NCI-H2227 (cell line): ENCODE data around the gene SLC12A1.
"Not testable (repeated sequence)": the region's sequence is repeated elsewhere in the genome, so short reads cannot be mapped to it uniquely, and the experiment has no call there.

Experiments used
- DNase-seq: peaks from one replicate; lab custom pipeline; 2025; ENCODE audit not compliant: unreplicated experiment; lab: John Stamatoyannopoulos, UW

SLC12A1 gene

DNA sequence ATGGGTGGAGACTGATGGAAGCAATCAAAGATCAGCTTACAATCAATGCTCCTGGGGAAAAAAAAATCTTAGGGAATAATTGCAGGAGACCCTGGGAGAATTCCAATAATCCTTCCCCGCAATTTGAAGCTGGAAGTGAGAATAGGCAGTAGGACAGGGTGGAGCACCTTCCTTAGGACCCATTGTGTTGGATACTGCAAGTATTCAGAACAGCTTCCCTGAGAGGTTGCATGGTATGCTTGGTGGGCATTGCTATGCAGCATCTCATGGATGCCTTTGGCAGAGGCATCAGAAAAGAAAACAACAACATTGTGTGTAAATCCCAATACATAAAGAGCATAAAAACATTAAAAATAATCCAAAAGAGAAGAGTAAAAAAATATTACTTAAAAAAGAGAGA lies 100.5 kb downstream of the SLC12A1 start:
- no peak for DNase-seq

DNA sequence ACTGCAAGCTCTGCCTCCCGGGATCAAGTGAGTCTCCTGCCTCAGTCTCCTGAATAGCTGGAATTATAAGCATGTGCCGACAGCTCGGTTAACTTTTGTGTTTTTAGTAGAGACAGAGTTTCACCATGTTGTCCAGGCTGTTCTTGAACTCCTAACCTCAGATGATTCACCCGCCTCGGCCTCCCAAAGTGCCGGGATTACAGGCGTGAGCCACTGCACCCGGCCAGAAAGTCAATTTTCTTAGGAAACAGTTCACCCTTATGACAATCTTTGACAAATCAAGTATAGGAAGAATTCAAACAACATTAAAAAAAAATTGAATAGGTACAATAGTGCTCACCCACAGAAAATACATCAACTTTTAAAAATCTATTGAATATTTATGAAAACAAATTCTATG lies 101.5 kb downstream of the SLC12A1 start:
- no peak for DNase-seq

DNA sequence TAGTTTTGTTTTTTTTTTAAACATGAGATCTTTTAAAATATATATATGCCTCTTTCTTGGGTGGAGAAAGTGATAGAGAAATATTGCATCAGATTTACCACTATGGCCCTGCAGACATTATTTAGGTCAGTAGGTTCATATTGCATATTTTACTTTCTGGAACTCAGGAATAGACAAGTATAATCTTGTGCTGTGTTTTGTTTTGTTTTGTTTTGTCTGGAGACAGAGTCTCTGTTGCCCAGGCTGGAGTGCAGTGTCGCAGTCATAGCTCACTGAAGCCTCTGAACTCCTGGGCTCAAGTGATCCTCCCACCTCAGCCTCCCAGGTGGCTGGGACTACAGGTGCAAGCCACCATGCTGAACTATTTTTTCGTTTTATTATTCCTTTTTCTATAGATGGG lies 103.6 kb downstream of the SLC12A1 start:
- DNase-seq = no peak

DNA sequence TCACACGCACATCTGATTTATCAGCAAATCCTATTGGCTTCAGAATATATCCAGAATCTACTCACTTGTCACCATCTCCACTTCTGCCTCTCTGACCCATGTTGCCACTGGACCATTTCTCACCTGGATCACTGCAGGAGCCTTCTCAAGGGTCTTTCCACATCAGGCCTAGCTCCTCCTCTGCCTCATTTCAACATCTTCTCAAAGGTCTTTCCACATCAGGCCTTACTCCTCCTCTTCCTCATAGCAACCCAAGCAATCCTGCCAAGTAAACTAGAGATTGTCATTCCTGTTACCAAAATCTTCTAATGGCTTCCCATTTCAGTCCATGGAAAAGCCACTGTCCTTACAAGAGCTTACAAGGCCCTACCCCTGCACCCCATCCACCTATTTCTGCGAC lies 107.1 kb downstream of the SLC12A1 start:
- DNase-seq = no peak

DNA sequence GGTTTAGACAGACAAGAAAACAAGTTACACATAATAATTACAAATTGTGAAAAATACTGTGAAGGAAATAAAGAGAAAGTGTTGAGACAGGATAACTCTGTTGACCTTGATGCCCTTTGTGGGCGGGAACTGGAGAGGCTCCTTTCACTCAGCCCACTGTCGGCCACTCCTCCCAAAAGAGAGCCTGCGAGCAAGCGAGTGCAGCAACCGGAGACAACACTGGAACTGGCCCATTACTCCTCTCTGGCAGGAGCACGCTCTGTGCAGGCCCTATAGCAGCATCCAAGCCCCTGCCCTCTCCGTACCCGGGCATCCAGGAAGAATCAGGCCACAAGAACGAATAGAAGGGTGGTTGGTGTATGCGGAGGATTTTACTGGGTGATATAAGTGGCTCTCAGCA lies 108.9 kb downstream of the SLC12A1 start:
- no peak for DNase-seq

DNA sequence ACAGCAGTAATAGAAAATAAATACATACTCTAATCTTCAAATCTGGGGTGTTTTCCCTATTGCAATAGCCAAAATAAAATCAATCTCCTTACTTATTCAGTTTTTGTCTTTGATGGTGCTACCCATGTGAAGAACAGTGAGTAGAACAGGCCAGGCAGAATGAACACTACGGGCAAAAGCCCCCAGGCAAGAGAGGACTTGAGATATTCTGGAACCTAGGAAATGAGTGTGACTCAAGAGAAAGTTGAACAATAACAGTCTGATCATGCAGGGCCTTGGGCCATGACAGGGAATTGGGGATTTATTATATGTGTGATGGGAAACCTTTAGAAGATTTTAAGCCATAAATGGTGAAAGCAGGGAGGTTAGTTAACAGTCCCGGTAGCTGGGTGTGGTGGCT lies 111.1 kb downstream of the SLC12A1 start:
- no peak for DNase-seq

DNA sequence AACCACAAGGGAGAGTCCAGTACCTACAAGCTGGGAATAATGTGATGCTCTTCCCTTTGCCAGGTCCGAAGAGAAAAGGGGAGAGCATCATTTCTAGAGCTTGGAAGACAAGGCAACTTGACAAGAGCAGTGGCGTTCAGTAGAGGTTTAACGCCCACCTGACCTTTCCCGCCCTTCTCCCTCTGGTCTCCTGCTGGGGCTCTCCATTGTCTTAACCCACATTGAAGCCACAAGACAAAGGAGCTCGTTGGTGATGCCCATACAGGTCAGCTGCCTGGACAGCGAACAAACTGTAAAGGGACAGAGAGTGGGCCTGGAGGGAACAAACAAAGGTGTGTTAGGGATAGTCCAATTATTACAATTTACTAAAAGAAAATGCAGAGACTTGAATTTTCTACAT lies 112.0 kb downstream of the SLC12A1 start:
- DNase-seq = no peak

DNA sequence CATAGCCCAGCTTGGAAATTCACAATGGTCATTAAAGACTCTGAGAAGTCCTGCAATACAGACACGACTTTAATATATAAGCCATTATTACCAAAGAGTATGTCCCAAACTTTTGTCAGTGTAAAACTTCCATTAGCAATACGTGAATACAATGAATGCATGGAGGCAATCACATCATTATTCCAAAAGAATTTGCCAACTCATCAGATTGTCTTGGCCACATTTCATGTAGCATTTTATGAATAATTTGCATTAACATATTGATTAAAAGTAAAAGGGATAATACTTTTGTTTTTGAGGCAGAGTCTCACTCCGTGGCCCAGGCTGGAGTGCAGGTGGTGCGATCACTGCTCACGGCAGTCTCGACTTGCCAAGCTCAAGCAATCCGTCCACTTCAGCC lies 117.2 kb downstream of the SLC12A1 start:
- no peak for DNase-seq

DNA sequence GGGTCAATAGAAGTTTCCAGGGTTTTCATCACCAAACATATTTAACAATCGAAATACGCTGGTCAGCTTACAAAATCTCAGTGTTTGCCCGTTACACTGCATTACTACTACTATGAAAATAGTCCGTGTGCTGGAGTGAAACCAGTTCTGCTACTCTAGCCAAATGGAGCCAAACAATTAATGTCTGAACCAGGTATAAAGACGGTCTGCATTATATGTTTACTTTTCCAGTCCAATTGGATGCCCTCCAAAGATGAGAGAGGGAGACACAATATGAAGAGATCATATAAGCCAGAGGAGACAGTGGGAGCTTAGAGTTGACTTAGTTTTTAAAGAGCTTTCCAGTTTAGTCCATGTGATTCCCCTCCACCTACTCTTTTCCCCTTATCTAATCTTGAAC lies 118.8 kb downstream of the SLC12A1 start:
- no peak for DNase-seq

DNA sequence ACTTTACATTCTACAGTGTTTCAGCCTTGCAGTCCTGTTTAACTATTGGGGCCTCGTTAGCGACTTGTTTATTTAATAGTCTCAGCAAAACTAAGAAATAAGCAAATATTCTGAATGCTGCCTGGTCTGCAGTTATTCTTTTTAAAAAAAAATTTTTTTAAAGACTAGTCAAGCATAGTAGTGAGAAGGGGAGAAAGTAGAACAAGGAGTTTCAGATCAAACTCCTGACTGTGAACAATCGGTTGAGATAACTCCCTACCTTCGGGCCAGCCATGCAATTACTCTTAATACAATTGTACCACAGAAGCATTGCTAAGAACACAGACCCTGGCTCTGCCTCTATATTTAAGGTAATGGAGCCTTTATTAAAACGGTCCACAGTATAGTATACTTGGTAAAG lies 119.3 kb downstream of the SLC12A1 start:
- DNase-seq = no peak

DNA sequence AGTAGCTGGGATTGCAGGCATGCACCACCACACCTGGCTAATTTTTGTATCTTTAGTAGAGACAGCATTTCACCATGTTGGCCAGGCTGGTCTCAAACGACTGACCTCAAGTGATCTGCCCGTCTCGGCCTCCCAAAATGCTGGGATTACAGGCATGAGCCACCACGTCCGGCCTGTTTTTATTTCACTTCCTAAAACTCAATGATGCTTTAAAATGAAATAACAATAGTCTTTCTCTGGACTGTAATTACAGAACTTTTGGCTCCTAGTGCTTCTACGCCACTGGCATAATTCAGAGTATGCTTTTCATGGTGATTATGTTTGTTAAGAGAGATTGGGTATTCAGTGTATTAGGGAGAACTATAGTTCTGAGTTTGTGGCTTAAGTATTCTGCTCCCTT lies 120.1 kb downstream of the SLC12A1 start:
- DNase-seq = not testable (repeated sequence)

DNA sequence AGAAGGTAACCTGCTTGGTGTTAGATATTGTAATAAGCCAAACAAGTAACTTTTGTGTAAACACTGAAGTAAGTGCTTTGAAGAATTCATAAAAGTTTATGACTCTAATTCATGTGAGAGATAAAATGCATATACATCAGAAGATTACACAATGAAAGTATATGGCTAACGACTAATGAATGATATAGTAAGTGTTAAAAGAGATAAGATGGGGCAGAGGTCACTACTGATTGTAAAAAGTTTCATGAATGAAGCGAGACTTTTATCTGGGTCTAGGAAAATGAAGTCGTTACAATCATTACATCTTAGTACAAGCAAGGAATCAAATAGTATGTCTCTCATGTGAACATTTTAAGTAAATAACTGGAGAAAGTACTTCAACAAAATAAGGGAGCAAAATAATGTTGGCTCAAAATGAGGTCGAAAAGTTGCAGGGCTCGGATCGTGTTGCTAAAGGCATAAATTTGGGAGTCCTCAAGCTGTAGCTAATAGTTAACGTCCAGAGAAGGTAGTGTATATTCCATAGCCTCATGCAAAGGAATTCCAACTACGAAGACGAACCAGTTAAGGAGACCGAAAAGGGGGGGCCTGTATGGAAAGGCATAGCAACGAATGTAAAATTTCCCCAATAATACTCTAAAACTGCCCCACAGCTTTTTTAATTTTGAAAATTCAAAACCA lies 124.1 kb downstream of the SLC12A1 start:
- DNase-seq = no peak

DNA sequence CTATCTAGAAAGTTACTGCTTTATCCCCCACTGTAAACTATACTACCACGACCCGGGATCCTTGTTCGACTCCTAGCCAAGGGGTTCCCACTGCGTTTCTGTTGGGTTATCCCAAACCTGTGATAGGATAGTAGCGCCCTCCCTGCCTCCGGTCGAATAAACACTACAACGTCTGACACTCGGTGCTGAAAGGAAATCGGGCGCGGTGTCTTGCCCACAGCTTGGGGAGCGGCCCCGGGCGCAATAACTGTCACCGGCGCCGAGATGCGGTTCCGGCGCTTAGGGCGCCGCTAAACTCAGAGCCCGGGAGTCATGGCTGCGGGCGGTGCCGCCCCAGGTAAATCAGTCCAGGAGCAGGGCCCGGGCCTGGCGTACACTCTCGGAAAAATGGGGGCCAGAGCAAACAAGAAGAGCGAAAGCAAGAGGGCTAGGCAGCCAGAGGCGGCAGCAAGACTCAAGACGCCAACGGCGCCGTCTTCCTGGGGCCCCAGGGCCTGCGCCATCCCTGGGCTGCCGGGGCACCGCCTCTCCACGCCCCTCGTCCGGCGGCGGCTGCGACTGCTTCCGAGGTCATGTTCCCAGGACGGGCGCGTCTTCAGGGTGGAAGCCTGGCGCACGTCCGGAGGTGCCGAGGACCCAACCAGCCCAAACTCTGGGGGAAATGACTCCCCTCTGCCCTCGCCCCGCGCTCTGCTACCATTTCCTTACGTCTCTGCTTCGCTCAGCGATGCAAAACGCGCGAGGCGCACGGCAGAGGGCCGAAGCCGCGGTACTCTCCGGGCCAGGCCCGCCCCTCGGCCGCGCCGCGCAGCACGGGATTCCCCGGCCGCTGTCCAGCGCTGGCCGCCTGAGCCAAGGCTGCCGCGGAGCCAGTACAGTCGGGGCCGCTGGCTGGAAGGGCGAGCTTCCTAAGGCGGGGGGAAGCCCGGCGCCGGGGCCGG lies 125.0 kb downstream of the SLC12A1 start, which contains the start of gene DUT:
TSS of gene DUT (plus strand) at position 575 of the 941 bp plus-strand sequence. CDS start at position 662, 87 bp downstream.
- DNase-seq = peak; percentile 79

DNA sequence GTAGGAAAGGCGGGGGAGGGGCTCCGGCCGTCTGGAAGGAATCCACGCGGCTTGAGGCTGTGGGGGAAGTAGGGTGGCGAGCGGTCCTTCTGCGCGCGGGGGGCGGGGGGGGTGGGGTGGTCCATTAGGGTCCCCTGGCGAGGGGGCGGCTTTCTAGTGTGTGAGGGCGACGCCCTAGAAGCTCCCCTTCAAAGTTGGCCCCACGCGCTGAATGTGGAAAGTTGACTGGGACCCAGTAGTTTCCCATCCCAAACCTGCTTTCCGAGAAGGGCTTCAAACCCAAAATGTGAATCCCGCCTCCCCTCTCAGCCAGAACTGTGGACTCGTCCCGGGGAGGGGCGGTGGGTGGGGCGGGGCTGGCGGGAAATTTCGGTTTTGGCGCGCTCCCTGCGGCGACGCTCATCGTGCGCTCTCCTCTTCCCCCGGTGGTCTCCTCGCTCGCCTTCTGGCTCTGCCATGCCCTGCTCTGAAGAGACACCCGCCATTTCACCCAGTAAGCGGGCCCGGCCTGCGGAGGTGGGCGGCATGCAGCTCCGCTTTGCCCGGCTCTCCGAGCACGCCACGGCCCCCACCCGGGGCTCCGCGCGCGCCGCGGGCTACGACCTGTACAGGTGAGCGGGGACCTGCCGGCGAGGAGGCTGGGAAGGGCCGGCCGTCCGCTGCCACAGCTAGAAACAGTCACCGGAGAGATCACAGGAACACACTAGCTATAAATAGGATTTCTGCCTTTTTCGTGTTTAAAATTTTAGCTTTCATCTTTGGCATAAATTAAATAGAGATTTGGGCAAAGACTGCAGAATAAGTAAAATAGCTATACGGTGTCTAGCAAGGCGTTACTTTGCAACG lies 125.9 kb downstream of the SLC12A1 start:
- peak; percentile 76 for DNase-seq

DNA sequence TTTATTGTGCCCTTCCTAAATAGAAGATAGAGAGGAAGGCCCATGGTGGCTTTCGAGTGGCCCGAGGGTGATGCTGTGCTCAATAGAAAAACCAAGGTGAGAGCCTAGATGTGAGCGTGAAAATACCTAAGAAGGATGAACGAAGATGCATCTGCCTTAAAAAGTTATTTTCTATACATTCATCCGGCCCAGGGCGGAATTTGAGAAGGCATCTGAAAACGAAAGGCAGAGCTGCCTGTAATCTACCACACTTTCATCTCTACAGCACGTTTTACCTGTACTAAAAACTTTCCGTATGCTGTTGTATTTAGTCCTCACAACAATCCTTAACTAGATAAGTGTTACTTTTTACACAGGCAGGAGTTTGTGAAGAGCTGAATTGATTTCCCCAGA lies 126.5 kb downstream of the SLC12A1 start:
- DNase-seq = no peak

DNA sequence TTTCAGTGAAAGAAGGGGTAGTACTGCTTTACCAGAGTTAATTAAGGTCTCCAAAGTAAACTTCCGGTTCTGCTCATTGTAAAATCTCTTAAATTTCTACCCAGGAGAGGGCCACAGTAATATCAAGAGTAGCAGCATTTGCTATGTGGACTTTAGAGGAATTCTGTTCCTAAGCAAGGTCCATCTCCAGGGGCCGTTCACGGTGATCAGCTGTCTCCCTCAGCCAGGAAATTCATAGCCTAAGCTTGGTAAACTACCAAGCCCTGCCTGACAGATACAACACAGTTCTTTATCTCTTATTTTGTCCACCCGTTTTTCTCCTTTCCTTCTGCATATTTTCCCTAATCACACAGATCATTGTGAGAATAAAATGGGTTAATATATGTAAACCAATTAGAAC lies 127.4 kb downstream of the SLC12A1 start:
- DNase-seq = no peak

DNA sequence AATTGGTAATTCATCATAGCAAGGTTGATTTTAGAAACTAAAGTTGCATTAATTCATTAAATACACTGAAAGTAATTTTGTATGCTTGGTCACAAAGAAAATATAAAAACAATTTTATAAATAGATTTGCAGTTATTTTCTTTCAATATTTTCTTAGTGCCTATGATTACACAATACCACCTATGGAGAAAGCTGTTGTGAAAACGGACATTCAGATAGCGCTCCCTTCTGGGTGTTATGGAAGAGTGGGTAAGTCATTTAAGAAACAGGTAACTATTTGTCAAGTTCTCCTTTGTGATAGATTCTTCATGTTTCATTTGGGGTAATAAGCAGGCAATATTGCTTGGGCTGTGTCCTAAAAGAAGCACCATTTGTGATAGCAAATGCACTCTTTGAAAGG lies 128.2 kb downstream of the SLC12A1 start:
- no peak for DNase-seq

DNA sequence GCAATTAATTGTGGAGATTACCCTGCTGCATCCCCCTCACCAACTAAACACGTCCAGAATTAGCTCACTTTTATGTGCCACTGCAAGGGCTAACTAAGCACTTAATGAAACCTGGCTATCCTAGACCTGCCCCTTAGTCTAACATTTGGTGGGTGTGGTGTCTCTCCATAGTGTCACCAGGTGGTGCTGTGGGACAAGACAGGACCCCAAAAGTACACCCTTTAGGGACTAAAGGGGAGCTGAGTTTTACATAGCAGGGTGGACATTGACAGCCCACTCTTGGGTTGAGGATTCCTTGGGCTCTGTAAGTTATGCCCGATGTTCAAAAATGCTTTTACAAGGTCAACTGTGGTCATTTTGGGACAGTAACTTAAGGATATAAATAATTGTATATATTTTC lies 130.8 kb downstream of the SLC12A1 start:
- DNase-seq = peak; percentile 12

DNA sequence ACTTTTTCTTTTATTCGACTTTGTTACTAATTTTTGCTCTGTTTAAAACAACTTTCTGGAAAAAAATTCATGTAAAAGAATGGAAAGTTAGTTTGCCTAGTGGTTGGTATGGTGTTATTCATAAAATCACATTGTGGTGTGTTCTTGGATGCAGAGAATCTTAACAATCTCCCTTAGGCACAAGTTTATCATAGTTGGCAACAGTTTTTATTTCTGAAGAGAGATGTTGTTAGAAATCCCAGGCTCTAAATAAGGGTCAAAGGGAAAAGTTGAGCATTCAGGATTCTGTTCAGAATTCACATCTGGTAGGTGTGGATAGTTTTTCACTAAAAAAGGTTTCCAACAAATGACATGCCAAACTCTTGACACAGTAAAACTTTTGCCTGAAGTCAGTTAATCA lies 131.5 kb downstream of the SLC12A1 start:
- DNase-seq = no peak

DNA sequence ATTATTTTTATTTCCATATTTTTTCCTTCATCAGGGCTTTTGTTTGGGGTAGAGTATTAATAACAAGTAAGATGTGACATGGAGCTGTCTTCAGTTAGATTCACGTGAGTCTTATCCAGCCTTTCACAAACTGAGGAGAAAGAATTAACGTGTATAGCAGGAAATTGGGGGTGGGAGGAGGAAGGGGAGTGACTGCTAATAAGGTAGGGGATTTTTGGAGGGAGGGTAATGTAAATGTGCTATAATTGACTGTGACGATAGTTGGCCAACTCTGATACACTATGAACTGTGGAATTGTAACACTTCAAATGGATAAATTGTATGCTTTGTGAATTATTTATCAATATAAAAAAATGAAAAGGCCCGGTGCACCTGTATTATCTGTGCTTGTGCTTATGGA lies 134.0 kb downstream of the SLC12A1 start:
- DNase-seq = no peak

DNA sequence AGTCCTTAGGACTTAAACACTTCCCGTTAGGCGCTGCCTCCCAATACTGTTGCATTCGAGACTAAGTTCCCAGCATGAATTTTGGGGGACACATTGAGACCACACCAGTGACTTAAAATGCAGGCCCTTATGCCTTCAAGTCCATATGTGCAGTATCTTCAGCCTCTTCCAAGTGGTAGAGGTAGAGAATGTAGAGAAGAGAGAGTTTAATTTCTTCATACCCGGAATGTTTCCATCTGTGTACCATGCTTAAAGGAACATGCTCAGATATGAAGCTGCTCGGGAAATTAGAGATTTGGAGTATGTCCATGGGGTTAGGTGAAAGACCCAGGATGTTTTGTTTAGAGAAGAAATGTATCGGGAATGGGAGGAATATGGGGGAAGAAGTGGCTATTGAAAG lies 137.8 kb downstream of the SLC12A1 start:
- no peak for DNase-seq
